ENCODE results near the gene PLA2G4F. TPM values are rescaled to one million over a fixed set of nuclear protein-coding genes. Genes with fewer than 3 reads are reported as not detected.

The PLA2G4F gene
- total RNA-seq, 4 donors from 2014 or later, result 7.4 to 45.2 (median 36.6) TPM

GRCh38 chr15:42185801-42186200, 29.4 kb upstream of the PLA2G4F start:
- H3K36me3 ChIP-seq, result peaks cover 0 to 93% (median 0%) of the 10 kb centered on the region in 3 donors
- H3K4me1 ChIP-seq, result no peaks in the 10 kb centered on the region
- no peaks in the 10 kb centered on the region for H3K27me3 ChIP-seq
- no peak for DNase-seq
- H3K9me3 ChIP-seq, result no peaks in the 10 kb centered on the region
- no peak overlapping the region for H3K4me3 ChIP-seq
- TF ChIP-seq CTCF (IDR thresholded peaks at IDR 0.05) (no peak), POLR2A (IDR thresholded peaks at IDR 0.05) (no peak)
- no peak overlapping the region for H3K27ac ChIP-seq

GRCh38 chr15:42184736-42185135, 28.3 kb upstream of the PLA2G4F start:
- no peaks in the 10 kb centered on the region for H3K27me3 ChIP-seq
- no peak for DNase-seq
- TF ChIP-seq CTCF (IDR thresholded peaks at IDR 0.05), result no peak
- no peak for TF ChIP-seq POLR2A (IDR thresholded peaks at IDR 0.05)
- no peaks in the 10 kb centered on the region for H3K4me1 ChIP-seq
- H3K9me3 ChIP-seq, result no peaks in the 10 kb centered on the region
- no peak overlapping the region for H3K27ac ChIP-seq
- peaks cover 0 to 92% (median 0%) of the 10 kb centered on the region in 3 donors for H3K36me3 ChIP-seq
- no peak overlapping the region for H3K4me3 ChIP-seq

GRCh38 chr15:42184296-42184695, 27.9 kb upstream of the PLA2G4F start:
- Histone ChIP-seq H3K4me3 (no peak overlapping the region), H3K27me3 (no peaks in the 10 kb centered on the region), H3K36me3 (peaks cover 0 to 92% (median 0%) of the 10 kb centered on the region in 3 donors), H3K9me3 (no peaks in the 10 kb centered on the region), H3K27ac (no peak overlapping the region), H3K4me1 (no peaks in the 10 kb centered on the region)
- no peak for TF ChIP-seq CTCF (IDR thresholded peaks at IDR 0.05)
- no peak for TF ChIP-seq POLR2A (IDR thresholded peaks at IDR 0.05)
- DNase-seq, result no peak

DNA sequence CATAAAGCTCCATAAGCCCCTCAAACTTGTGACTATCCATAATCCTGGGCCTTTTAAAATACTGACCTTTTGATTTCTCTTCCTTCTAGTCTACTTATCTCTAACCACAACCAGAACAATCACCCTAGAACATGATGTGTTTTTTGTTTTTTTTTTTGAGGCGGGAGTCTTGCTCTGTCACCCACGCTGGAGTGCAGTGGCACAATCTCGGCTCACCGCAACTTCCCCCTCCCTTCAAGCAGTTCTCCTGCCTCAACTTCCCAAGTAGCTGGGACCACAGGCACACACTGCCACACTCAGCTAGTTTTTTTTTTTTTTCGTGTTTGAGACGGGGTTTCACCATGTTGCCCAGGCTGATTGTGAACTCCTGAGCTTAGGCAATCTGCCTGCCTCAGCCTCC, 26.5 kb upstream of the PLA2G4F start:
- Histone ChIP-seq H3K4me1 (no peaks in the 10 kb centered on the region), H3K27ac (no peak overlapping the region), H3K36me3 (peaks cover 0 to 91% (median 0%) of the 10 kb centered on the region in 3 donors), H3K9me3 (no peaks in the 10 kb centered on the region), H3K27me3 (no peaks in the 10 kb centered on the region), H3K4me3 (no peak overlapping the region)
- DNase-seq, result no peak
- TF ChIP-seq CTCF (IDR thresholded peaks at IDR 0.05) (no peak), POLR2A (IDR thresholded peaks at IDR 0.05) (no peak)

DNA sequence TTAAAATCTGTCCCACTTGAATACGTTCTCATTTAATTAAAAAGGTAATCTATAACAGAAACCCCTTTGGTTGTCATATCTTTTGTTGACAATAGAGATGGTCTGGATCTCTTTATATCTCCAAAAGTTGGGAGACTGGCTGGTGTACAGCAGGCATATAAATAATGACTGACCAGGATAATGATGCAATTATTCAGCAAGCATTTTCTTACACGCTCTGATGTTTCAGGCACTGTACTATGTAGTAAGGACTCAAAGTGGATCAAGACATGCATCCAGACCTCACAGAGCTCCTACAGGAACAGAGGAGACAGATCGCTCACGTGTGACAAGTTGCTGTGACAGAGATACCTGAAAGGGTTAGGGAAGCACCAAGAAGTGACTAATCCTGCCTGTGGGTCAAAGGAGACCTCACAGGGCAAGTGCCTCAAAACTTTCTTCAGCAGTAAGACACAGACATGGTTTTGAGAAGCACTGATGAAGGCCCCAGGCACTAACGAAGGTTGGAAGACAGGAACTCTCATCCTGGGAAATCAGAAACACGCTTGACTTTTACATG, 26.0 kb upstream of the PLA2G4F start:
- TF ChIP-seq CTCF (IDR thresholded peaks at IDR 0.05), result no peak
- no peak for TF ChIP-seq POLR2A (IDR thresholded peaks at IDR 0.05)
- Histone ChIP-seq H3K27me3 (no peaks in the 10 kb centered on the region), H3K27ac (no peak overlapping the region), H3K36me3 (peaks cover 0 to 91% (median 0%) of the 10 kb centered on the region in 3 donors), H3K9me3 (no peaks in the 10 kb centered on the region), H3K4me1 (no peaks in the 10 kb centered on the region), H3K4me3 (no peak overlapping the region)
- no peak for DNase-seq

DNA sequence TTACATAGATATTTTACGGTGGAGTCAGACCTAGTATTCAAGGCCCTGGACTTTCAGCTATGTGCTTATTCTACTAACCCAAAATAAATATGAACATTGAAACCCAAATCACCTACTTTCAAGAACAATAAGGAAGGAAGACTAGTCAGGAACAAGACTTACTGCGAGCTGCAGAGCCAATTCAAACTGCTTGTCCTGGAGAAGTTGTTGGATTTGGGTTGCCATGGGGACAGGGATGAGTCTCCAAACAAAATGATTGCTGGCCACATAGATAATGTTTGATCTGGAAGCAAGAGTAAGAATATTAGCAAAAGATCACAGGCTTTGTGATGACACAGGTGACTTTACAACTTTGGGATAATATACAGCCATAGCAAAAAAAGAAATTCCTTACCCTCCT, 21.6 kb upstream of the PLA2G4F start:
- H3K4me1 ChIP-seq, result no peaks in the 10 kb centered on the region
- no peaks in the 10 kb centered on the region for H3K9me3 ChIP-seq
- no peaks in the 10 kb centered on the region for H3K27me3 ChIP-seq
- H3K27ac ChIP-seq, result no peak overlapping the region
- peaks cover 0 to 93% (median 0%) of the 10 kb centered on the region in 3 donors for H3K36me3 ChIP-seq
- TF ChIP-seq POLR2A (IDR thresholded peaks at IDR 0.05) (no peak), CTCF (IDR thresholded peaks at IDR 0.05) (no peak)
- DNase-seq, result no peak
- no peak overlapping the region for H3K4me3 ChIP-seq
